ENCODE measurements around the gene ORAI3.

The ORAI3 gene

GRCh38 chr16:30903002-30903401, 45.9 kb upstream of the ORAI3 start:
- Histone ChIP-seq H3K36me3 (ENCODE audit: control insufficient read depth, insufficient read depth, low read length) (no peaks in the 10 kb centered on the region), H3K27me3 (replicated peaks; ENCODE audit: control insufficient read depth, insufficient read depth, low read length) (no peaks in the 10 kb centered on the region), H3K4me3 (replicated peaks; ENCODE audit: low read depth, low read length) (no peak overlapping the region)
- TF ChIP-seq CTCF (IDR thresholded peaks at IDR 0.05; ENCODE audit: insufficient read depth, low read length, poor library complexity, severe bottlenecking) = no peak
- DNase-seq (ENCODE audit: extremely low read depth, insufficient read length) = no peak

GRCh38 chr16:30903596-30903995, 45.3 kb upstream of the ORAI3 start:
- no peaks in the 10 kb centered on the region for H3K36me3 ChIP-seq (ENCODE audit: control insufficient read depth, insufficient read depth, low read length)
- no peak for TF ChIP-seq CTCF (IDR thresholded peaks at IDR 0.05; ENCODE audit: insufficient read depth, low read length, poor library complexity, severe bottlenecking)
- no peak overlapping the region for H3K4me3 ChIP-seq (replicated peaks; ENCODE audit: low read depth, low read length)
- no peak for DNase-seq (ENCODE audit: extremely low read depth, insufficient read length)
- H3K27me3 ChIP-seq (replicated peaks; ENCODE audit: control insufficient read depth, insufficient read depth, low read length) = no peaks in the 10 kb centered on the region

GRCh38 chr16:30904114-30904780, 44.6 kb upstream of the ORAI3 start:
- H3K36me3 ChIP-seq (ENCODE audit: control insufficient read depth, insufficient read depth, low read length) = no peaks in the 10 kb centered on the region
- H3K4me3 ChIP-seq (replicated peaks; ENCODE audit: low read depth, low read length) = no peak overlapping the region
- DNase-seq (ENCODE audit: extremely low read depth, insufficient read length) = no peak
- TF ChIP-seq CTCF (IDR thresholded peaks at IDR 0.05; ENCODE audit: insufficient read depth, low read length, poor library complexity, severe bottlenecking) = no peak
- H3K27me3 ChIP-seq (replicated peaks; ENCODE audit: control insufficient read depth, insufficient read depth, low read length) = no peaks in the 10 kb centered on the region

- H3K4me3 ChIP-seq (replicated peaks; ENCODE audit: low read depth, low read length) = no peak overlapping the region
- TF ChIP-seq CTCF (IDR thresholded peaks at IDR 0.05; ENCODE audit: insufficient read depth, low read length, poor library complexity, severe bottlenecking) = no peak
- no peaks in the 10 kb centered on the region for H3K27me3 ChIP-seq (replicated peaks; ENCODE audit: control insufficient read depth, insufficient read depth, low read length)
- DNase-seq (ENCODE audit: extremely low read depth, insufficient read length) = no peak
- no peaks in the 10 kb centered on the region for H3K36me3 ChIP-seq (ENCODE audit: control insufficient read depth, insufficient read depth, low read length)
These were observed 41.8 kb upstream of the ORAI3 start for GRCh38 chr16:30907064-30907463.

GRCh38 chr16:30910427-30911029, 38.3 kb upstream of the ORAI3 start:
- H3K27me3 ChIP-seq (replicated peaks; ENCODE audit: control insufficient read depth, insufficient read depth, low read length) = no peaks in the 10 kb centered on the region
- H3K36me3 ChIP-seq (ENCODE audit: control insufficient read depth, insufficient read depth, low read length) = no peaks in the 10 kb centered on the region
- DNase-seq (ENCODE audit: extremely low read depth, insufficient read length) = no peak
- no peak overlapping the region for H3K4me3 ChIP-seq (replicated peaks; ENCODE audit: low read depth, low read length)
- TF ChIP-seq CTCF (IDR thresholded peaks at IDR 0.05; ENCODE audit: insufficient read depth, low read length, poor library complexity, severe bottlenecking) = no peak

Data from GM06990 (cell line).